Fibroblast of pulmonary artery (primary cell): Measurements from ENCODE around the gene CSNK1D.
"Not testable (repeated sequence)": the region's sequence is repeated elsewhere in the genome, so short reads cannot be mapped to it uniquely, and the experiment has no call there.

Experiments
- DNase-seq: peaks from one replicate; pipeline ENCODE4 v3.0.0-alpha.2; 2010; ENCODE audit warnings: low read depth
- H3K4me3 ChIP-seq: replicated peaks from 2 replicates; pipeline ENCODE4 v1.5.1; 2011; ENCODE audit warnings: low read depth, mild to moderate bottlenecking, control low read depth, low read length, moderate library complexity
- CTCF ChIP-seq: IDR thresholded peaks from 2 replicates; pipeline ENCODE4 v1.5.1; 2011; ENCODE audit warnings: mild to moderate bottlenecking, control low read depth, low read length, inconsistent platforms; ENCODE audit errors: missing control alignments

Gene CSNK1D

GRCh38 chr17:82194765-82195164 lies 78.7 kb downstream of the CSNK1D start:
- no peak for TF ChIP-seq CTCF
- no peak for DNase-seq
- no peak overlapping the region for H3K4me3 ChIP-seq

GRCh38 chr17:82193520-82194220 lies 79.8 kb downstream of the CSNK1D start:
- TF ChIP-seq CTCF, result no peak
- no peak overlapping the region for H3K4me3 ChIP-seq
- no peak for DNase-seq

GRCh38 chr17:82193050-82193449 lies 80.5 kb downstream of the CSNK1D start:
- not testable (repeated sequence) for DNase-seq, H3K4me3 ChIP-seq
